ENCODE measurements around the gene PAK5.

The PAK5 gene

DNA sequence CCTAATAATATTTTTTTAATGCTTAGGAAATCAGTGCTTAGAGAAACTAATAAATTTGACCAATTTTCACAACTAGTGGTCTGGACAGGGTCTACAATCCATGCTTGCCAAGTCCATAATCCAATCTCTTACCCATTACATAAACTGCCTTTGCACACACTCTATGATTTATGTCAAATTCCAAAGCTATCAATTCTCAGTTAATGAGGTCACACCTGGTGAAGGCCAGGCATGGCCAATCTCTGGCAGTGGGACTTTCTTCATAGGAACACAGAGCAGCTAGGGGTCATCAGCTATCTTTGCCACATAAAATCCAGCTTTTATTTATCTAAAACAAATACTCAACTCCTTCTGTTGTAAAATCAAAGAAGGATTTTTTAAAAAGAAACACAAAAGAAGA lies 21.2 kb downstream of the PAK5 start:
- Mint-ChIP-seq H3K9me3 (no peaks in the 10 kb centered on the region), H3K27ac (no peak overlapping the region), H3K36me3 (ENCODE audit: low read depth) (no peaks in the 10 kb centered on the region), H3K27me3 (ENCODE audit: low read depth) (no peaks in the 10 kb centered on the region), H3K4me3 (no peak overlapping the region), H3K4me1 (ENCODE audit: low read depth) (no peaks in the 10 kb centered on the region)
- DNase-seq (ENCODE audit: low spot score), result no peak

DNA sequence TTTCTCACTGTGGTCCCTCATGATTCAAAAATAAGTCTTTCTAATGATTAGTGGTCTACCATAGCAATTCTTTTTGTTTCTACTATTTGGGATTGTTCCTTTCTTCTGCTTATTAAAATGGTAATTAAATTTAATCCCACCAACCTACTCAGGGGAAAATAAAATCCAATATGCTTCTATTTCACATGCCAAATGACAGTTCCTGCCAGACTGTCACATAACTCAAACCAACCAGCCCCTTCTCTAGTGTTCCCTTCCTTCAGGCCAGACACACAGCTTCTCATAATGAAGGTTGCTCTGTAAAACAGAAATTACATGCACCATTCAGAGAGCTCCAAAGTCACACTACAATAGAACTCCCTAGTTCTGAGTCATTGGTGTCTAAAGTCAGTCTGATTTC lies 23.2 kb downstream of the PAK5 start:
- no peaks in the 10 kb centered on the region for H3K9me3 Mint-ChIP-seq
- H3K4me3 Mint-ChIP-seq, result no peak overlapping the region
- DNase-seq (ENCODE audit: low spot score), result no peak
- no peak overlapping the region for H3K27ac Mint-ChIP-seq
- no peaks in the 10 kb centered on the region for H3K27me3 Mint-ChIP-seq (ENCODE audit: low read depth)
- no peaks in the 10 kb centered on the region for H3K36me3 Mint-ChIP-seq (ENCODE audit: low read depth)
- H3K4me1 Mint-ChIP-seq (ENCODE audit: low read depth), result no peaks in the 10 kb centered on the region

DNA sequence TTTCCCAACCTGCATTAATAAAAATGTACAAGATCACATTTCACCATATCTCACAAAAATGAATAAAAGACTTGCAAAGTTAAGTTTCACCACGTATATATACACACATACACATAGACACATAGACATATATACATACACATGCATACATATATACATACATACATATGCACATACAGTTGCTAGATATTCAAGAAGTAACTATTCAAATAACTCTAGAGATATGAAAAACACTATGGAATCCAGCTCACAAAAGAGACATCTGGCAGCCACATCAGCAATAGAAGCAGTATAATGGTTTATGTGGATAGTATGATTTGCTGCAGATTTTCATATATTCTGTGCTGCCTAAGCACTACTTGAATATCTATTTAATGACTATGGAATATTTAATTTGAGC lies 28.1 kb downstream of the PAK5 start:
- Mint-ChIP-seq H3K9me3 (no peaks in the 10 kb centered on the region), H3K36me3 (ENCODE audit: low read depth) (no peaks in the 10 kb centered on the region), H3K4me3 (no peak overlapping the region), H3K27me3 (ENCODE audit: low read depth) (no peaks in the 10 kb centered on the region), H3K27ac (no peak overlapping the region), H3K4me1 (ENCODE audit: low read depth) (no peaks in the 10 kb centered on the region)
- no peak for DNase-seq (ENCODE audit: low spot score)

DNA sequence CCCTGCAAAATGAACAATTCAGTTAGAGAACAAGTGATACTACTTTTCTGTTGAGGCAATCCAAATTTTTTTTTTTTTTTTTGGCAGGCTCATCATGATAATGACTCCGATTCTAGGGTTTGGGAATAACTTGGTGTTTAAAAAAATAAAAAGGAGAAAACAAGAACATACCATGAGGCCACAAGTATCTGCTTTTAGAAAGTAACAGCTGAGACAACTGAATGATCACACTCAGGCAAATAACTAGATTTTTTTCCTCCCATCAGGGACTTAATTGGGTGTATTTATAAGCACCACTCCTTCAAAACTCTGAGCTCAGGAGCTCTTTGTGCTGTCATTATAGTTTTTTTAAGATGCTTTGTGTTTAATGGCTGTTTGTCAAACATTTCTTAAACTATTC lies 29.6 kb downstream of the PAK5 start:
- Mint-ChIP-seq H3K4me3 (no peak overlapping the region), H3K4me1 (ENCODE audit: low read depth) (no peaks in the 10 kb centered on the region), H3K27ac (no peak overlapping the region), H3K27me3 (ENCODE audit: low read depth) (no peaks in the 10 kb centered on the region), H3K9me3 (no peaks in the 10 kb centered on the region), H3K36me3 (ENCODE audit: low read depth) (no peaks in the 10 kb centered on the region)
- no peak for DNase-seq (ENCODE audit: low spot score)

DNA sequence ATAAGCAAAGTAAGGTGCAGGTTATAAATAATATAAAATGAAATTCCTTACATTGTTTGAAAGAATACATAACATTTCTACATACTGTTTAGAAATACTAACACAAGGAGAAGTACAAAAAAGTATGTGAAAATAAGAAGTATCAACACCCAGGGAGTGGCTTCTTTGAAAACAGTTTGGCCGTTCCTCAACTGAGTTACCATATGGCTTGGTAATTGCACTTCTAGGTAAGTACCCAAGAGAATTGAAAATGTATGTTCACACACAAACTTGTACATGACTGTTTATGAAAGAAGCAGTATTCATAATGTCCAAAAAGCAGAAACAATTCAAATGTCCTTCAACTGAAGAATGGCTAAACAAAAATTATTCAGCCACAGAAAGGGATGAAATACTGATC lies 30.7 kb downstream of the PAK5 start:
- DNase-seq (ENCODE audit: low spot score), result no peak
- H3K27ac Mint-ChIP-seq, result no peak overlapping the region
- no peaks in the 10 kb centered on the region for H3K4me1 Mint-ChIP-seq (ENCODE audit: low read depth)
- no peaks in the 10 kb centered on the region for H3K27me3 Mint-ChIP-seq (ENCODE audit: low read depth)
- H3K4me3 Mint-ChIP-seq, result no peak overlapping the region
- H3K36me3 Mint-ChIP-seq (ENCODE audit: low read depth), result no peaks in the 10 kb centered on the region
- H3K9me3 Mint-ChIP-seq, result no peaks in the 10 kb centered on the region

DNA sequence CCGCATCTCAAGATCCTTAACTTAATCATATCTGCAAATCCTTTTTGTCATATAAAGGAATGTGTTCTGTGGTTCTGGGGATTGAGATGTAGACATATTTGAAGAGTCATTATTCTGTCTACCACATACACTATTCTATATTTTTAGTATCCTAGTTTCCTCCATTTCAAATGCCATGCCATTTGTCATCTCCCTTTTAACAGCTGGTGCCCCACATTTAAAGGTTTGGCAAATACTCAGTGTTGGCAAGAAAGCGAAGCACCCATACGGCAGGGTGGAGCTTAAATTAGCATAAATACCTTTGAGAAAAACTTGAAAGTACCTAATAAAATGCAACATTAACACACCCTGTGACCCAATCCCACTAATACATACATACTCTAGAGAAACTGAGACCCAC lies 31.7 kb downstream of the PAK5 start:
- no peaks in the 10 kb centered on the region for H3K27me3 Mint-ChIP-seq (ENCODE audit: low read depth)
- DNase-seq (ENCODE audit: low spot score), result no peak
- peaks cover under 1% of the 10 kb centered on the region for H3K9me3 Mint-ChIP-seq
- H3K4me3 Mint-ChIP-seq, result no peak overlapping the region
- H3K4me1 Mint-ChIP-seq (ENCODE audit: low read depth), result no peaks in the 10 kb centered on the region
- H3K27ac Mint-ChIP-seq, result no peak overlapping the region
- no peaks in the 10 kb centered on the region for H3K36me3 Mint-ChIP-seq (ENCODE audit: low read depth)

DNA sequence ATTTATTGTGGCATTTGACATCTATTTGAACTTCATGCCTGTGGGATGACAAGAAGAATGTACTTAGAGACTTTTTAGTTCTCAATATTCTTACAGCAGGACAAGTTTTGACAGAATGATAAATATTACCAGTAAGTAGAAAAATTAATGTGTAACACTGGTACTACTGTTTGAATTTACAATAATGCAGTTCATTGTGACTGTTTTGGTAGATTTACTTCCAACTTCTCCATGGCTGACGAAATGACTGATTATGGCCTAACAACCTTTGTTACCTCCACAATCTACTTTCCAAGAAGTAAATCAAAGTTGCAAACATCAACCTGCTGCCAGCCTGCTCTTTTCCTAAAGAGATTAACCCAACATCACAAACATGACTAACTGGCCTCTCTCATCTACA lies 38.5 kb downstream of the PAK5 start:
- no peak overlapping the region for H3K4me3 Mint-ChIP-seq
- no peak for DNase-seq (ENCODE audit: low spot score)
- no peak overlapping the region for H3K27ac Mint-ChIP-seq
- no peaks in the 10 kb centered on the region for H3K27me3 Mint-ChIP-seq (ENCODE audit: low read depth)
- no peaks in the 10 kb centered on the region for H3K36me3 Mint-ChIP-seq (ENCODE audit: low read depth)
- no peaks in the 10 kb centered on the region for H3K4me1 Mint-ChIP-seq (ENCODE audit: low read depth)
- H3K9me3 Mint-ChIP-seq, result peaks cover 3% of the 10 kb centered on the region

DNA sequence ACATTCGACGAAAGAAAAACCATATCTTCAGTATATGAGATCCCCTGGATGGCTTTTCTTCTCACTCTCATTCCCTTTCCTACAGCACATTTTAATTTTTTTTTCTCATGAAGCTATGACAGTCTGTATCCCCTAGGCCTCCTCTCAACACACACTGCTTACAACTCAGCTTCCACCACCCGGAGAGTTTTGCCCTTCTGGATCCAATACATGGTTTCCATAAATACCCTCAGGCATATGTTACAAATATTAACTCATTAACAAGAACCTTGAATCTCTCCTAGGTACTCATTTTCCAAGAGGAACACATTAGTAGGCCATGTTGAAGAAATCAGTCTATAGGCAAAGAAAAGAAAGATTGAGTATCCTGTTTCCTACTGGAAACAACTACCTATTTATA lies 44.0 kb downstream of the PAK5 start:
- Mint-ChIP-seq H3K27me3 (ENCODE audit: low read depth) (no peaks in the 10 kb centered on the region), H3K4me3 (no peak overlapping the region), H3K9me3 (peaks cover 5% of the 10 kb centered on the region), H3K36me3 (ENCODE audit: low read depth) (no peaks in the 10 kb centered on the region), H3K4me1 (ENCODE audit: low read depth) (no peaks in the 10 kb centered on the region), H3K27ac (no peak overlapping the region)
- DNase-seq (ENCODE audit: low spot score), result no peak

DNA sequence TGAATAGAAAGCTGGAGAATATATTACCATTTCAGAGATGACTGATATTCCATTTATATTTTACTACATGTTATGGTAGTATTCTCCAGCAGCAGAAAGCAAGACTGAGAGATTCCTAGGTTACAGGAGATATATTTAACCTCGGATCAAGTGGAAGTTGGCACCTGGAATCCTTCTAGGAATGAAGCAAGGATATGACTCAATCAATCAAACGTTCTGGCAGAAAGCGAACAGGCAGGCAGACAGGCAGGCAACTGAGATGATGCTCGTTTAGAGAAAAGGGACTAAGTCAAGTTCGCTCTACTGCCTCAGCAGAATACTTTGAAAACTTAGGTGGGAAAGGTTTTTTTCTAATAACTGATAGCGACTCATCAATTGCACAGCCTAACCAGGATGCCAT lies 46.2 kb downstream of the PAK5 start:
- H3K4me3 Mint-ChIP-seq, result no peak overlapping the region
- no peaks in the 10 kb centered on the region for H3K27me3 Mint-ChIP-seq (ENCODE audit: low read depth)
- H3K36me3 Mint-ChIP-seq (ENCODE audit: low read depth), result no peaks in the 10 kb centered on the region
- peaks cover 5% of the 10 kb centered on the region for H3K9me3 Mint-ChIP-seq
- no peak overlapping the region for H3K27ac Mint-ChIP-seq
- DNase-seq (ENCODE audit: low spot score), result no peak
- no peaks in the 10 kb centered on the region for H3K4me1 Mint-ChIP-seq (ENCODE audit: low read depth)

DNA sequence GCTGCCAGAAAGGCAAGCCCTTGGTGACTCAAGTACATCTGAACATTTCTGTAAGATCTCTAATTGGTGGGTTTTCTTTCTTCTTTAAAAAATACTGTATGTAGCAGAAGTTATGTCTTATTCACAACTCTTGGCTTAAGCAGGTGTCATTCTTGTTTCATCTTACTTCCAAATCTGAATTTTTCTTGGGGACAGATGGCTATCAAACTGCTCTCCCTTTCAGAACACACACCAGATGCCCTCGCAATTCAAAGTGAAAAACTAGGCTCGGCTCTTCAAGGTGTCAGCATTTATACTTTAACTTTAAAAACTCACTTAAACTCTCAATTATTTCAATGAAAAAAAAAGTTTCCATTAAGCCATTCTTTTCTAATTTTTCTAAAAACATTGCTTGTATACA lies 49.7 kb downstream of the PAK5 start:
- Mint-ChIP-seq H3K4me3 (no peak overlapping the region), H3K9me3 (peaks cover 5% of the 10 kb centered on the region), H3K36me3 (ENCODE audit: low read depth) (no peaks in the 10 kb centered on the region), H3K27ac (no peak overlapping the region), H3K27me3 (ENCODE audit: low read depth) (no peaks in the 10 kb centered on the region), H3K4me1 (ENCODE audit: low read depth) (no peaks in the 10 kb centered on the region)
- no peak for DNase-seq (ENCODE audit: low spot score)

DNA sequence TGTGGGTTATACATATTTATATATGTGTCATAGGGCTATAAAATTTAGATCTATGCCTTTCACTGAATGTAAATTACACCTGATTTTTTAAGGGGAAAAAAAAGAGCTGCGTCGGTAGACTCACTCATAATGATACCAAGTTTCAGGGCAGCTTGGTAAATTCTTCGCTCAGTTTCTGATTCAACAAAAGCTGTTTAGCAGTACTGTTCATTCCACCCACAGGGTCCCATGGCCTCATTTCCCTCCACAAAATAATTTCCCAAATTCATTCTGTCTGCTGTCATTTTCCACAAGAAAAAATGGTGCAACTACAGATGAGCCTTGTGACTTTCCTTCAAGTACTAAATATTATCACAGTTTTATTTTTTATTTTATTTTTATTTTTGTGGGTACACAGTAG lies 63.7 kb downstream of the PAK5 start:
- Mint-ChIP-seq H3K4me3 (no peak overlapping the region), H3K9me3 (peaks cover 10% of the 10 kb centered on the region), H3K4me1 (ENCODE audit: low read depth) (no peaks in the 10 kb centered on the region), H3K27ac (no peak overlapping the region), H3K36me3 (ENCODE audit: low read depth) (no peaks in the 10 kb centered on the region), H3K27me3 (ENCODE audit: low read depth) (no peaks in the 10 kb centered on the region)
- no peak for DNase-seq (ENCODE audit: low spot score)

DNA sequence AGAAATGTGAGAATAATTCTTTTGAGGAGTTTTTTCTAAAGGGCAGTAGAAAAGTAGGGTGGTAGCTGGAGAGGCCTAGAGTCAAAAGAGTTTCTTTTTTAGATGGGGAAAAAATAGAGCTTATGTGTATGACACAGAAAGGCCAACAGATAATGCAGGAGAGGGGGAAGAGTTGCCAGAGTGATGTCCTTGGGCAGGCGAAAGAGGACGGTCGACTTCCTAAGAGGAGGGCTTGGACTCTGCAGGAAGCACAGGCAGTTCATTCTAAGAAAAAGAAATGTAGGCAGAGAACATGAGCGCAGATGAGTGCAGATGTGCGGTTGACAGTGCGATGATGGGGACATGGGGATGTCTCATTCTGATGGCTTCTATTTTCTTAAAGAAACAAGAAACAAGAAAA lies 68.9 kb downstream of the PAK5 start:
- Mint-ChIP-seq H3K27me3 (ENCODE audit: low read depth) (no peaks in the 10 kb centered on the region), H3K27ac (no peak overlapping the region), H3K36me3 (ENCODE audit: low read depth) (no peaks in the 10 kb centered on the region), H3K4me3 (no peak overlapping the region), H3K4me1 (ENCODE audit: low read depth) (no peaks in the 10 kb centered on the region), H3K9me3 (peaks cover 10% of the 10 kb centered on the region)
- DNase-seq (ENCODE audit: low spot score), result no peak

DNA sequence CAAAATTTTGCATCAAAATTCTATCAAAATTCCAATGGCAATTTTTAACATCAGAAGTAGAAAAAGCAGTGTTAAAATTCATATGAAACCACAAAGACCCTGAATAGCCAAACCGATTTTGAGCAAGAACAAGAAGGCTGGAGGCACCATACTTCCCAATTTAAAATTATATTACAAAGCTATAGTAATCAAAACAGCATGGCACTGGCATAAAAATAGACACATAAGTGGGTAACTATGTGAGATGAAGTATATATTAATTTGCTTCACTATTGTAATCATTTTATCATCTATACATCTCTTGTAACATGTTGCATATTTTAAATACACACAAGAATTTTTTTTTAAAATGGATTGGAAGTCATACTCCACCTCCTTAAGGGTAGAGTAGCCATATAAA lies 77.4 kb downstream of the PAK5 start:
- Mint-ChIP-seq H3K27ac (no peak overlapping the region), H3K9me3 (peaks cover 13% of the 10 kb centered on the region), H3K27me3 (ENCODE audit: low read depth) (no peaks in the 10 kb centered on the region), H3K4me1 (ENCODE audit: low read depth) (no peaks in the 10 kb centered on the region), H3K4me3 (no peak overlapping the region), H3K36me3 (ENCODE audit: low read depth) (no peaks in the 10 kb centered on the region)
- DNase-seq (ENCODE audit: low spot score), result no peak

DNA sequence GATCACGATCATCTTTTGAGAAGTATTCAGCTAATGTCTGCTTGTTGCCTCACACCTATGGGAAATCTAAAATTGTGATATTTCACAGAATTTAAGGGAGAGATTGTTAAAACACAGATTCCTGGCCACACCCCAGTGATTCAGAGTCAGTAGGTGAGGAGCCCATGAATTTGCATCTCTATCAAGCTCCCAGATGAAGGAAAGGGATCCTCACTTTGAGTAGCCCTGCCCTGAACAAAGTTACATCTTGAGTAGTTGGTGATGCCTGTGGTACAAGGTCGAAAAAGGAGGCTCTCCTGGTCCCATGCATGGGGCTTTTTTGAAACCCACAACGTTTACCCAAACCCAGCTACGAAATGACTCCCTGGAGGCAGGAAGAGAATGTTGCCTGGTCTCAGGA lies 79.5 kb downstream of the PAK5 start:
- no peak overlapping the region for H3K4me3 Mint-ChIP-seq
- peaks cover 13% of the 10 kb centered on the region for H3K9me3 Mint-ChIP-seq
- no peaks in the 10 kb centered on the region for H3K36me3 Mint-ChIP-seq (ENCODE audit: low read depth)
- DNase-seq (ENCODE audit: low spot score), result no peak
- H3K4me1 Mint-ChIP-seq (ENCODE audit: low read depth), result no peaks in the 10 kb centered on the region
- no peak overlapping the region for H3K27ac Mint-ChIP-seq
- no peaks in the 10 kb centered on the region for H3K27me3 Mint-ChIP-seq (ENCODE audit: low read depth)

DNA sequence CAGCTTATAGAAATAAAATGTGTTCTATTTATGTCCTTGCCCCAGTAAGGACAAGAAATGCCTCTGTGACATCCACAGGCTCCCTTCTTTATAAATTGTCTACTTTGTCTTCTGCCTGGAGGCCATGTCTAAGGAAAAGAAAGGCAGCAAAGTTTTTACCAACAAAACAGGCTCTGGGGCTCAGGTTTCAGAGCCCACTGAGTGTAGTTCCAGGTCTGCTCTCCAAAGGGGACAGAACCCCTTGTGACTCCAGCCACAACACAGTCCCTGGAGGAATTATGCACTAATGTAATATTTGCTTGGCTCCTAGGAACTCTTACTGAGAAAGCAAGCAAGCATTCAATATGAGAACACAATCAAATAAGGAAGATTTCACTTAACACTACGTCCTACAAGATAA lies 80.1 kb downstream of the PAK5 start:
- Mint-ChIP-seq H3K36me3 (ENCODE audit: low read depth) (no peaks in the 10 kb centered on the region), H3K4me1 (ENCODE audit: low read depth) (no peaks in the 10 kb centered on the region), H3K27me3 (ENCODE audit: low read depth) (no peaks in the 10 kb centered on the region), H3K4me3 (no peak overlapping the region), H3K9me3 (peaks cover 13% of the 10 kb centered on the region), H3K27ac (no peak overlapping the region)
- no peak for DNase-seq (ENCODE audit: low spot score)

DNA sequence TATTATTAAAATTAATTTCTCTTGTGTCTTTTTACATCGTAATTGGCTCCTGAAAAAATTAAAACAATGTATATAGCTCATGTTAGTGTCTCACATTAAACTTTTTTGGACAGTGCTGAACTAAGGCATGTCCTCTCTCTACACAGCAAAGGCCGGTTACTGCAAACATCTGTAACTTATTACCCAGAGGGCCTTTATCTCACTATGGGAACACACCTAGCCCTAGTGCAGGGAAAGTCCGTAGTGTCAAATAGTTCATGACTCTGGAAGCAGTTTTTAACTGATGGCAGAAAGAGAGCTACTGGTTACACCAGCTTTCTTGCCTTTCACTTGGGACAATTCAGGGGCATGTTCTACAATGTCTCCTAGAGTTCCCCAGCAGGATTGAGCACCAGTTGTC lies 82.2 kb downstream of the PAK5 start:
- no peak for DNase-seq (ENCODE audit: low spot score)
- Mint-ChIP-seq H3K9me3 (peaks cover 6% of the 10 kb centered on the region), H3K36me3 (ENCODE audit: low read depth) (no peaks in the 10 kb centered on the region), H3K27me3 (ENCODE audit: low read depth) (no peaks in the 10 kb centered on the region), H3K4me1 (ENCODE audit: low read depth) (no peaks in the 10 kb centered on the region), H3K27ac (no peak overlapping the region), H3K4me3 (no peak overlapping the region)
